Adrenal gland (tissue), 5 donors: ENCODE results near the gene SLC5A4.

ENCODE experiments used
- CTCF ChIP-seq, 6 experiments: fragments of 450-650 bp in 4 of 6; fragments of 200-600 bp in 2 of 6; sonication (generic) in 1 of 6; IDR thresholded peaks; 1 replicate in 5 of 6; 2 replicates in 1 of 6; pipeline versions ENCODE4 v1.5.1 to v1.8.0; 2016 to 2021; ENCODE audit warnings: antibody characterized with exemption in 6 of 6, mild to moderate bottlenecking in 2 of 6, moderate library complexity in 1 of 6
- POLR2A ChIP-seq, 2 donors: fragments of 450-650 bp; IDR thresholded peaks; one replicate each; pipeline ENCODE4 v1.6.1; 2017; ENCODE audit warnings: antibody characterized with exemption in 2 of 2, mild to moderate bottlenecking in 2 of 2, moderate library complexity in 1 of 2
- donor health status: DM: no; HTN: no; CAD: no.

- no peak for TF ChIP-seq CTCF (IDR thresholded peaks at IDR 0.05)
- TF ChIP-seq POLR2A (IDR thresholded peaks at IDR 0.05): no peak
Observed at GRCh38 chr22:32204856-32205722, 50.1 kb downstream of the SLC5A4 start, which contains the start of gene RFPL2.
